Pancreas (tissue), 10 donors: ENCODE results near the gene DENND6B. TPM values are rescaled to one million over a fixed set of nuclear protein-coding genes. Genes with fewer than 3 reads are reported as not detected.

Experiments
- ATAC-seq, 4 donors: fragments of 200-7000 bp; cut with Tn5 transposase; one replicate each; pipeline versions ENCODE4 v1.8.0 to v1.9.1; 2020; ENCODE audit warnings: mild to moderate bottlenecking in 4 of 4, moderate library complexity in 4 of 4
- DNase-seq, 6 donors: peaks; one replicate each; pipeline ENCODE4 v3.0.0-alpha.2; 2020
- FAIRE-seq: peaks from 2 replicates; lab custom pipeline; 2012; peaks lifted over from hg19 to GRCh38; lab: Jason Lieb, UNC
- H3K27ac ChIP-seq, 4 donors: fragments of 200-600 bp; sonication (generic); 1 replicate in 3 of 4; 2 replicates in 1 of 4; pipeline versions ENCODE4 v1.5.0 to v1.8.0; 2020
- H3K27me3 ChIP-seq, 4 donors: fragments of 200-600 bp; one replicate each; pipeline ENCODE4 v1.8.0; 2021
- H3K36me3 ChIP-seq, 3 donors: fragments of 200-600 bp; sonication (generic) in 1 of 3; one replicate each; pipeline versions ENCODE4 v1.5.0 to v1.8.0; 2020 to 2021
- H3K4me1 ChIP-seq, 3 donors: fragments of 200-600 bp; one replicate each; pipeline ENCODE4 v1.8.0; 2021
- H3K4me3 ChIP-seq, 4 donors: fragments of 200-600 bp; sonication (generic) in 2 of 4; one replicate each; pipeline versions ENCODE4 v1.5.0 to v1.8.0; 2020 to 2021
- H3K9me3 ChIP-seq, 4 donors: fragments of 200-600 bp; one replicate each; pipeline ENCODE4 v1.8.0; 2021
- CTCF ChIP-seq, 4 donors: fragments of 200-600 bp; sonication (generic) in 3 of 4; IDR thresholded peaks; one replicate each; pipeline versions ENCODE4 v1.5.0 to v1.8.0; 2021; ENCODE audit warnings: antibody characterized with exemption in 4 of 4
- WGBS, 2 donors: extraction: QIAGEN DNeasy Blood & Tissue Kit; methylation state at CpG; one replicate each; pipeline ENCODE4 v1.1.7; 2013; 5-methylcytosine and 5-hydroxymethylcytosine counted together
- intact Hi-C, 3 donors: fragments of 100-400 bp; cut with DNase I; formaldehyde crosslinking; loops; one replicate each; pipeline versions ENCODE4 v1.11.1 to v1.14.2; 2022
- polyA plus RNA-seq, 2 donors: library from polyadenylated mRNA; stranded (reverse); fragments of 200-250 nt; gene quantifications; one replicate each; pipeline ENCODE4 v1.2.3, GENCODE V29; 2013
- total RNA-seq, 6 donors: library from RNA; stranded (reverse); fragmentation: NEBNext Ultra II Directional in 4 of 6; extraction: Animal tissue kit (Norgen Biotek cat#: 25700) in 4 of 6; gene quantifications; one replicate each; pipeline versions ENCODE4 v1.2.1 to v1.2.4, GENCODE V29; 2021 to 2023
- donor health status: healthy with polysubstance abuse.
- donor health status: DM: no; HTN: no; CAD: no; lungs with moderate emphysema.
- donor health status: DM: no; HTN: no; CAD: no.
- donor health status: control.
- donor health status: control.
- donor health status: Bipolar disorder and iron deficiency.
- donor health status: DM: yes; HTN: yes; CAD: no.
- donor health status: DM: no; HTN: no; CAD: no.
- donor health status: DM: no; HTN: no; CAD: no.
- donor health status: DM: yes; HTN: yes; CAD: no.

DENND6B gene
- total and polyA plus RNA-seq, 8 donors = 4.3 to 25.3 (median 6.2) TPM

GRCh38 chr22:50289151-50289941, 37.5 kb downstream of the DENND6B start:
- no peak for TF ChIP-seq CTCF (IDR thresholded peaks at IDR 0.05)
- no peaks in the 10 kb centered on the region for H3K27me3 ChIP-seq
- no peaks in the 10 kb centered on the region for H3K9me3 ChIP-seq
- ATAC-seq = no peak
- H3K4me1 ChIP-seq = peaks cover 0 to 17% (median 3%) of the 10 kb centered on the region in 3 donors
- no peak overlapping the region for H3K27ac ChIP-seq
- H3K4me3 ChIP-seq = no peak overlapping the region
- no peak for DNase-seq
- no peak for FAIRE-seq
- peaks cover 7 to 49% (median 20%) of the 10 kb centered on the region in 3 donors for H3K36me3 ChIP-seq
- intact Hi-C loops = no loop called here
- 93 to 94% methylated on average over 57 of the region's 57 CpGs for WGBS, 2 donors

DNA sequence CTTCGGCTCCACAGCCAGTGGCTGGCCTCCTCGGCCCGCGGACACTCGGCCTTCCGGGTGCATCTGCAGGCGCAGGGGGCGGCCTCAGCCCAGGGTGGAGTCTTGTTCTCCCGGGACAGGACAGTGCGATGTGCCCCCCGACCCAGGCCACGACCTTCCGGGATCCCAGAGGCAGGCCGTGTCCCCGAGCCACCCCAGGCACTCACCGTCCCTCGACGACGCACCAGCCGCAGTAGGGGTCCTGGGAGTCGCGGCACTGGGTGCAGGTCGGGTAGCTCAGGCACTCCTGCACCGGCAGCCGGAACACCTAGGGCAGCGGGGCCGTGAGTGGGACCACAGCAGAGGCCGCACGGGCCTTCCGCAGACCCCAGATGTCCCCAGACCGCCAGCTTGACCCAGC, 39.1 kb downstream of the DENND6B start:
- H3K4me1 ChIP-seq = peaks cover 0 to 8% (median 1%) of the 10 kb centered on the region in 3 donors

DNA sequence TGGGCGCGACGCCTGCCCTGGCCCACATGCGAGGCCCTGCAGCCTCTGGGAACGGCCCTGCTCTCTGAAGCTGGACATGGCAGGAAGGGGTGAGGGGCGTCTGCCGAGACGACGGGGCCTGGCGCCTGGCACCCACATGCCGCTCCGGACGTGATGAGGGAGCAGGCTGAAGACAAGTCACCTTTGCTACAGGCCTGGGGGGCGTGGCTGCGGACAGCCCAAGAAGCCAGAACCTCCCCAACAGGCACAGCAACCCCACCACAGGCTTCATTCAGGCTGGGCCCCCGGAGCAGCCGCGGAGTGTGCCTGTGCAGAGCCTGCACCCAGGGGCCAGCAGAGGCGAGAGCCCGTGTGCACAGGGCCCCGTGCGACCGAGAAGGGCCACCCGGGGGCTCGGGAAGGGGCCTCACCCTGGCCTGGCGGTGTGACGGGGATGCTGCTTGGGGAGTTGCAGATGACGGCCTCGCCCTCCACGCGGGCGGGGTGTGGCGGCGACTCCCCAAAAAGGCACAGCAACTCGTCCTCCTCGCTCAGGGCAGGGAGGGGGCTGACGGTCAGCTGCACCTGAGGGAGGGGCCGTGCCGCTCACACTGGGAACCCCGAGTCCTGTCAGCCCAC, 40.0 kb downstream of the DENND6B start:
- intact Hi-C loops = no loop called here
- FAIRE-seq = no peak
- peaks cover 7 to 65% (median 21%) of the 10 kb centered on the region in 3 donors for H3K36me3 ChIP-seq
- no peaks in the 10 kb centered on the region for H3K9me3 ChIP-seq
- DNase-seq = no peak
- peaks cover 0 to 5% (median 0%) of the 10 kb centered on the region in 3 donors for H3K4me1 ChIP-seq
- no peak for TF ChIP-seq CTCF (IDR thresholded peaks at IDR 0.05)
- no peak overlapping the region for H3K4me3 ChIP-seq
- H3K27ac ChIP-seq = no peak overlapping the region
- H3K27me3 ChIP-seq = no peaks in the 10 kb centered on the region
- ATAC-seq = no peak
- WGBS, 2 donors = 93 to 96% methylated on average over 40 of the region's 40 CpGs

More for the DNA sequence above, 39.1 kb downstream of the DENND6B start:
- Histone ChIP-seq H3K4me3 (no peak overlapping the region), H3K36me3 (peaks cover 7 to 63% (median 20%) of the 10 kb centered on the region in 3 donors), H3K9me3 (no peaks in the 10 kb centered on the region), H3K27me3 (no peaks in the 10 kb centered on the region), H3K27ac (no peak overlapping the region)
- WGBS, 2 donors = 94 to 96% methylated on average over 30 to 31 of the region's 31 CpGs
- no peak for FAIRE-seq
- no peak for DNase-seq
- TF ChIP-seq CTCF (IDR thresholded peaks at IDR 0.05) = no peak
- no peak for ATAC-seq
- intact Hi-C loops = no loop called here

- Histone ChIP-seq H3K4me3 (no peak overlapping the region), H3K9me3 (no peaks in the 10 kb centered on the region), H3K27ac (no peak overlapping the region), H3K27me3 (no peaks in the 10 kb centered on the region), H3K4me1 (peaks cover 0 to 5% (median 0%) of the 10 kb centered on the region in 3 donors), H3K36me3 (peaks cover 7 to 70% (median 26%) of the 10 kb centered on the region in 3 donors)
- TF ChIP-seq CTCF (IDR thresholded peaks at IDR 0.05) = no peak
- ATAC-seq = no peak
- WGBS, 2 donors = 88 to 89% methylated on average over 21 of the region's 21 CpGs
- intact Hi-C loops = no loop called here
- FAIRE-seq = no peak
- no peak for DNase-seq
These were observed 40.5 kb downstream of the DENND6B start for GRCh38 chr22:50286275-50286674.
